Nephron progenitor cell (in vitro differentiated cells): ENCODE measurements around the gene SIPA1L3.
"Not testable (repeated sequence)": the region's sequence is repeated elsewhere in the genome, so short reads cannot be mapped to it uniquely, and the experiment has no call there.

Experiments
- DNase-seq: peaks from one replicate; pipeline ENCODE4 v3.0.0; 2021
- H3K27ac Mint-ChIP-seq: 2 replicates; pipeline ENCODE4 v1.8.0; 2021; ENCODE audit warnings: mild to moderate bottlenecking, moderate library complexity, mixed read lengths
- H3K27me3 Mint-ChIP-seq: 2 replicates; pipeline ENCODE4 v1.8.0; 2021; ENCODE audit warnings: mild to moderate bottlenecking, low read depth, mixed read lengths; ENCODE audit not compliant: poor library complexity
- H3K36me3 Mint-ChIP-seq: 2 replicates; pipeline ENCODE4 v1.8.0; 2021; ENCODE audit warnings: low read depth, mixed read lengths
- H3K4me1 Mint-ChIP-seq: 2 replicates; pipeline ENCODE4 v1.8.0; 2021; ENCODE audit warnings: mixed read lengths
- H3K4me3 Mint-ChIP-seq: 2 replicates; pipeline ENCODE4 v1.8.0; 2021; ENCODE audit warnings: mild to moderate bottlenecking, moderate library complexity, mixed read lengths
- H3K9me3 Mint-ChIP-seq: 2 replicates; pipeline ENCODE4 v1.8.0; 2021; ENCODE audit warnings: mild to moderate bottlenecking, moderate library complexity, mixed read lengths
- CTCF ChIP-seq: fragments of 200-600 bp; sonication (generic); IDR thresholded peaks from 2 replicates; pipeline ENCODE4 v1.5.0; 2021; ENCODE audit warnings: antibody characterized with exemption

SIPA1L3 gene

GRCh38 chr19:38227287-38228004 lies 320.4 kb downstream of the SIPA1L3 start:
- Mint-ChIP-seq H3K9me3 (no peaks in the 10 kb centered on the region), H3K4me1 (peaks cover 38% of the 10 kb centered on the region), H3K27me3 (peaks cover 40% of the 10 kb centered on the region), H3K36me3 (peaks cover 7% of the 10 kb centered on the region), H3K4me3 (peak overlapping the region; percentile 60), H3K27ac (no peak overlapping the region)
- DNase-seq = no peak
- no peak for TF ChIP-seq CTCF

GRCh38 chr19:38228005-38228377 lies 321.0 kb downstream of the SIPA1L3 start:
- peak overlapping the region; percentile 60 for H3K4me3 Mint-ChIP-seq
- TF ChIP-seq CTCF = no peak
- no peaks in the 10 kb centered on the region for H3K9me3 Mint-ChIP-seq
- no peak for DNase-seq
- peaks cover 5% of the 10 kb centered on the region for H3K36me3 Mint-ChIP-seq
- peaks cover 34% of the 10 kb centered on the region for H3K4me1 Mint-ChIP-seq
- H3K27ac Mint-ChIP-seq = no peak overlapping the region
- peaks cover 45% of the 10 kb centered on the region for H3K27me3 Mint-ChIP-seq

GRCh38 chr19:38228491-38229439 lies 321.8 kb downstream of the SIPA1L3 start:
- Mint-ChIP-seq H3K9me3 (no peaks in the 10 kb centered on the region), H3K27ac (no peak overlapping the region), H3K36me3 (no peaks in the 10 kb centered on the region), H3K4me3 (peak overlapping the region; percentile 81), H3K27me3 (peaks cover 47% of the 10 kb centered on the region), H3K4me1 (peaks cover 26% of the 10 kb centered on the region)
- DNase-seq = peak; percentile 78
- no peak for TF ChIP-seq CTCF

GRCh38 chr19:38229585-38230073 lies 322.6 kb downstream of the SIPA1L3 start:
- H3K36me3 Mint-ChIP-seq = no peaks in the 10 kb centered on the region
- DNase-seq = peak; percentile 83
- H3K27me3 Mint-ChIP-seq = peaks cover 44% of the 10 kb centered on the region
- H3K4me1 Mint-ChIP-seq = peaks cover 23% of the 10 kb centered on the region
- H3K4me3 Mint-ChIP-seq = peak overlapping the region; percentile 49
- no peak overlapping the region for H3K27ac Mint-ChIP-seq
- TF ChIP-seq CTCF = no peak
- no peaks in the 10 kb centered on the region for H3K9me3 Mint-ChIP-seq

GRCh38 chr19:38230506-38231133 lies 323.6 kb downstream of the SIPA1L3 start:
- H3K27me3 Mint-ChIP-seq = peaks cover 44% of the 10 kb centered on the region
- not testable (repeated sequence) for H3K4me3 Mint-ChIP-seq, H3K27ac Mint-ChIP-seq

GRCh38 chr19:38231918-38232317 lies 324.9 kb downstream of the SIPA1L3 start:
- Mint-ChIP-seq H3K36me3 (no peaks in the 10 kb centered on the region), H3K4me1 (peaks cover 15% of the 10 kb centered on the region), H3K4me3 (no peak overlapping the region), H3K27me3 (peaks cover 42% of the 10 kb centered on the region), H3K27ac (no peak overlapping the region), H3K9me3 (no peaks in the 10 kb centered on the region)
- no peak for DNase-seq
- TF ChIP-seq CTCF = no peak

More at GRCh38 chr19:38230506-38231133, 323.6 kb downstream of the SIPA1L3 start:
- not testable (repeated sequence) for DNase-seq, H3K36me3 Mint-ChIP-seq, H3K9me3 Mint-ChIP-seq
- H3K4me1 Mint-ChIP-seq = peaks cover 23% of the 10 kb centered on the region
